HS-5 (cell line): Measurements from ENCODE around the gene RWDD1.
"Not testable (repeated sequence)": the region's sequence is repeated elsewhere in the genome, so short reads cannot be mapped to it uniquely, and the experiment has no call there.

Experiments used
- DNase-seq: peaks from one replicate; pipeline ENCODE4 v3.0.0-alpha.2; 2012; ENCODE audit warnings: low read depth

The RWDD1 gene

DNA sequence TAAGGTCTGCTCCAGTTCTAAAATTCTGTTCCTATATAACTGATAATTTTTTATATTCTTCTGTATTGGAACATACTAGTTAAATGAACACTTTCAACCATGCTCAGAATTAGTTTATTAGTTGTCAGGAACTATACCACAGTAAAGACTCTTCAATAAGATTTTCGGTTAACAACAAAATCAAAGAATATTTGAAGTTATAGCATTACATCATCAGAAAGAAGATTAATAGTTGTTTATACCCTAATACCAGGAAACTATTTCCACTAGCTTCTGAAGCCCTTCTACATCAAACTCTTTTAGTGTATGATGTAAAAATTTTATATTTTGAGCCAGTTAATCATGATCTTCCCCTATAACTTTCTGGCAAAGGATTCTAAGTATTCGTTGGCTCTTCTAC, 11.2 kb upstream of the RWDD1 start:
- DNase-seq: no peak

GRCh38 chr6:116561377-116562018, 9.8 kb upstream of the RWDD1 start:
- DNase-seq: peak; percentile 67

GRCh38 chr6:116562019-116562403, 9.3 kb upstream of the RWDD1 start:
- DNase-seq: no peak

- DNase-seq: no peak
Measured at GRCh38 chr6:116562614-116563013, 8.7 kb upstream of the RWDD1 start.

- DNase-seq: no peak
Measured at GRCh38 chr6:116563830-116564229, 7.5 kb upstream of the RWDD1 start.

- DNase-seq: peak; percentile 56
Measured at GRCh38 chr6:116564311-116564710, 7.0 kb upstream of the RWDD1 start.

DNA sequence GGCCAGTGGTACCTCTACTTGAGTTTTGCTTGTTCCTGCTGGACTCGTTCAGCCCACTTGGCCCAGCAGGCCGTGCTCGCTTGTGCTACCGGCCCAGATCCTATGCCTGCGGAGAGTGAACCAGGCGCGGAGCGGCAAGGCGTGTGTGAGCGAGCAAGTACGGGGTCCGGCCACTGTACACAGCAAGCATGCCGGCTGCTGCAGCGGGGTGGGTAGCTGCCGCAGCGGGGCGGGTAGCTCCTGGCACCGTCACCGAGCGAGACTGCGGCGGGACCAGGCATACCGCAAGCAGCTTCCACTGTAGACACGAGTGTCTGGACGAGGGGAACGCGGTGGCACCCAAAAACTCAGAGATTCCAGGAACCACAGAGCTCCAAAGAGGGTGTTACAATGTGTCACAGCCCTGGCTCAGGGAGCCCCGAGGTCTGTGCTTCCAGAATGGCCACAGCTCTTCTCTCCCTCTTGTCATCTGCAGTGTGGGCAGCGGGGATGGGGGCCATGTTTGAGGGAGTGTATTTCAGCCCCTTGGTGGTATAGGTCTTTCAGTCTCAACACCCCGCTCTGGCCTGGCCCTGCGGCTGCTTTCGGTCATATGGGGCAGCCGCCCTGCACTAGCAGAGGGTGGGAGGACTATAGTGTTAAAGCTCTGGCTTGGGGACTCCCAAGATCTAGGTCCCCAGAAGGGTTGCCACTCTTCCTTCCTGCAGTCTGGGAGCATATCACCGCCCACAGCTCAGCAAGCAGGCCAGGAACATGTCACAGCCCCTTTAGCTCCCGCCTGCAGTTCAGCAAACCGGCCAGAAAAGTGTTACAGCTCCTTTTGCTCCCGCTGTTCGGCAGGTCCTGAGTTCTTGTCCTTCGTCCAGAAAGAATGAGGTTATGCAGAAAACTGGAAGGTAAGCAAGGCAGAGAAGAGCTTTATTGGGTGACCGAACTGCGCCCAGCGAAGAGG, 6.1 kb upstream of the RWDD1 start:
- DNase-seq: no peak

DNA sequence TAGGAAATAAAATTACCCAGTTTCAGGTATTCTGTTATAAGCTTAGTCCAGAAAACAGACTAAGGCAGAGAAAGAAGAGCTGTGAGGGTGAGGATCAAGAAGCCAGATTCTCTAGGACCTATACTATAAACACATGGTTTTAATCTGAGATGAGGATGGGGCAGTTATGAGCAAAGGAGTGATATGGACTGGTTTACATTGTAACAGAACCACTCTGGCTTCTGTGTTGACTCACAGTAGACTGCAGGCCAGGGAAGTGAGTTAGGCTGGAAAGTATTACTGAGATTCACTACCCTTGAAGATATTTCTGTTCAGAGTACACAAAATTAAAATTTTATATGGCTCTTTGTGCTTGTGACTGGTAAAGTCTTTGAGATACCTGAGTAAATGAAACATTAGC, 3.2 kb upstream of the RWDD1 start:
- DNase-seq: no peak

GRCh38 chr6:116568821-116569755, 2.2 kb upstream of the RWDD1 start:
- no peak for DNase-seq

GRCh38 chr6:116571683-116572000, 338 bp downstream of the RWDD1 start:
- no peak for DNase-seq

DNA sequence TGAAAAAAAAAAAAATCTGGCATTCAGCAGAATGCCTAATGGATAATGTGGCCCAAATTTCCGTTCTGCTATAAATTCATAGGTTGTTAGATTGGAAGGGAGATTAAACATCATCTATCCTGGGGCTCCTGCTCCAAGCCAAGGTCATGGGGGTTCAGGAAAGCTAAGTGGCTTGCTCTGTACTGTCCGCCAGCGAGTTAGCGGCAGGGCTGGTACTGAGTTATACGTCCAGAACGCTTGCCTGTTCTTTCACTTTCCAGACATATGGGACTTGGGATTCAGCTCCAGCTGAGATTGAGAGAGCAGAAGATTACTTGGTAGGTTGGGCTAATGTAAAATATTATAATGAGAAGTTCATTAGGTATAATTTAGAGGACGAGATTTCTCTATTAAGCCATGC, 858 bp downstream of the RWDD1 start:
- no peak for DNase-seq

DNA sequence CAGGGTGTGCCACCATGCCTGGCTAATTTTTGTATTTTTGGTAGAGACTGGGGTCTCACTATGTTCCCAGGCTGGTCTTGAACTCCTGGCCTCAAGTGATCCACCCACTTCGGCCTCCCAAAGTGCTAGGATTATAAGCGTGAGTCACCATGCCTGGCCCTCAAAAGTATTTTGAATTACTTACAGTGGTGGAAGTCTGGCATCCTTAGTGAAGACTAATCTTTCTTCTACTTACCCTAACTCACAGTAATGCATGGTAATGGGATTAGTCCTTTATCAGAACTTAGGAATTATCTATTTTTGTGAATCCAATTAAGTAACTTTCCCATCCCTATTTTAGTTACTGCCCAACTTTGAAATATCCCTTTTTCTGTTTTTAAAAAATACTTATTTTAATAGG, 3.9 kb downstream of the RWDD1 start:
- DNase-seq: no peak

DNA sequence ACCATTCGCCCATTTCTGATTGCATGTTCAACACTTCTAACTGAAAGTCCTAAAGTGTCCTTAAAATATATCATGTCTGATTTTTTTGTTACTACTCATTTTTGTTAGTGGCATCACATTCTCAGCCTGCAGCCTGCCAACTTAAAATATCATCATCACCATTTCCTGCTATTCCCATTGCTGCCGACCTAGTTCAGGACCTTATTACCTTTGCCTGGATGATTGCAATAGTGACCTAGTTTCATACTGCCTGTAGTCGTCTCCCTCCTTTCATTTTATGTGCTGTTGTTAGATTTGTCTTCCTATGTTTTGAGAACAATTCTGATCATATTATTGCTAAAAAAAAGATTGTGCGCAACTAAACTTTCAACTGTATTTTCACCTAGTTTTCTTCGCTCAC, 6.2 kb downstream of the RWDD1 start:
- no peak for DNase-seq

GRCh38 chr6:116578335-116578734, 7.0 kb downstream of the RWDD1 start:
- no peak for DNase-seq

DNA sequence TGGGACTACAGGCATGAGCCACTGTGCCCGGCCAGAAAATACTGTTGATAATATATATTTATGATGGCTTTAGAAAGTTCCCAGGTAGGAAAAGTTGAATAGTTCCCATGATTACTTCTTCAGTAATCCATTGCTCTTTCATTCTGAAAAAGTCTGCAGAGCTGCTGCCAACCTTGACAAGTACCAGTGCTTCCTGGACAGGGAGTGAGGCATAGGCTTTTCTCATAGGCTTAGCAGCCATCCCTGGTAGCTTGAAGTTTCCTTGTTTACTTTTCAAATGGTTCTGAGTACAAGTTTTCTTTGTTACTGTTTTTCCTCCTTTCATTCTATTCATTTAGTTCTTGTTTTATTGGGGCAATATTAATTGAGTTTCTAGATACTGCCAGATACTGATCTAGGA, 7.8 kb downstream of the RWDD1 start:
- no peak for DNase-seq

GRCh38 chr6:116580198-116580597, 8.9 kb downstream of the RWDD1 start:
- DNase-seq: no peak

- no peak for DNase-seq
Measured at GRCh38 chr6:116586276-116586675, 15.0 kb downstream of the RWDD1 start.

DNA sequence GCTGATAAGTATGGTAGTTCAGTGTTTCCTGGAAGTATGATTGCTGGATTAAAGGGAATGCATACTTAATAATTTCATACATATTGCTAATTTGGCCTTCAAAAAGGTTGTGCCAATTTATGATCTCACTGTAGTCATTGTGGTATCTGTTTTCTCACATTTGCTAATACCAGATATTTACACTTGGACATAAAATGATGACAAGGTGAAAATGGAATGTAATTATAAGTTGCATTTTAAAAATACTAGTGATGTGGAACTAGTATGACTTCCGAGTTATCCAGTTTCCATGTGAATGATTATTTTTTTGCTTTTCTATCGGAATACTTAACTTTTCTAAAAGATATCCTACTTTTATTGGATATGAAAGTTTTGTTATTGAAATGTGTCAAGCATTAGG, 15.4 kb downstream of the RWDD1 start:
- DNase-seq: no peak

DNA sequence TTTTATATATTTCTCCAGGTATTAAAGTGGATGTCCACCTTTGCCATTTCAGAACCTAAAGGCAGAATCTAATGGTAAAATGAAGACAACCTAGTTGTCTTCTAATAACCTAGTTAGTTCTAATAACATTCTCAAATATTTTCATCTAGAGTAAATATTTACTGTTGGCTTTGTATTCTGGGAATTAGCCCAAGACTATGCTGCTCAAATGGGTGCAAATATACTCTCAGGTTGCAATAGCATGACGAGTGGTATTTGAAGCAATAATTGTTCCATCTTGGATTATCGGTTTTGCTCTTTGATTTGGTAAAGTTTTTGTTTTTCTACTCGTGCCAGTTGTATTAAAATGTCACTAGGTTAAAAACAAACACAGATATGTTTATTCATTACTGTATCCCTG, 23.9 kb downstream of the RWDD1 start:
- no peak for DNase-seq

GRCh38 chr6:116596815-116597214, 25.5 kb downstream of the RWDD1 start:
- DNase-seq: no peak

- not testable (repeated sequence) for DNase-seq
Measured at GRCh38 chr6:116603916-116604315, 32.6 kb downstream of the RWDD1 start.

- not testable (repeated sequence) for DNase-seq
Measured at GRCh38 chr6:116604868-116605267, 33.6 kb downstream of the RWDD1 start.

DNA sequence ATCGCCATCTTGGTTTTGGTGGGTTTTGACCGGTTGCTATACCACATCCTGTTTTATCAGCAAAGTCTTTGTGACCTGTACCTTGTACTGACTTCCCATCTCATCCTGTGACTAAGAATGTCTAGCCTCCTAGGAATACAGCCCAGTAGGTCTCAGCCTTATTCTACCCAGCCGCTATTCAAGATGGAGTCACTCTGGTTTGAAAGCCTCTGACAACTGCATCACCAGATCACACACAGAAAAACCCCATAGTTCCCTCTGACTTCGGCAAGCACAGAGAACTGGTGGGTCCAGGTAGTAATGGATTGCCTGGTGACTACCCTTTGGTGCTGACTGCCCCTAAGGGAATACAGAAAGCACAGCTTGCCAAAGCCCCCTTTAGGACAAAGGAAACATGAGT, 34.6 kb downstream of the RWDD1 start:
- no peak for DNase-seq
